K562 (cell line): ENCODE results near the gene KIAA0513. TPM values are rescaled to one million over a fixed set of nuclear protein-coding genes. Genes with fewer than 3 reads are reported as not detected.

Experiments used
- ARID2 ChIP-seq: fragments of 450-650 bp; IDR thresholded peaks from 2 replicates; pipeline ENCODE4 v1.6.1; 2017; ENCODE audit warnings: antibody characterized with exemption, mild to moderate bottlenecking
- FOXK1 ChIP-seq: sonication (generic); formaldehyde crosslinking; IDR thresholded peaks from 2 replicates; pipeline ENCODE4 v1.8.0; 2022; ENCODE audit warnings: missing genetic modification reagents, mild to moderate bottlenecking, borderline replicate concordance
- LEF1 ChIP-seq: fragments of 450-650 bp; IDR thresholded peaks from 2 replicates; pipeline ENCODE4 v1.6.1; 2016; ENCODE audit warnings: mild to moderate bottlenecking
- MAFG ChIP-seq: fragments of 450-650 bp; conservative IDR thresholded peaks from 2 replicates; pipeline ENCODE4 v1.6.1; 2016; ENCODE audit warnings: missing genetic modification characterization, missing compliant biosample characterization
- MIER1 ChIP-seq: fragments of 450-650 bp; IDR thresholded peaks from 2 replicates; pipeline ENCODE4 v1.6.1; 2016; ENCODE audit warnings: antibody characterized with exemption, mild to moderate bottlenecking, low read depth
- MTA1 ChIP-seq: fragments of 450-650 bp; IDR thresholded peaks from 2 replicates; pipeline ENCODE4 v1.6.1; 2017; ENCODE audit warnings: borderline replicate concordance
- PREB ChIP-seq: sonication (generic); formaldehyde crosslinking; IDR thresholded peaks from 2 replicates; pipeline ENCODE4 v1.8.1; 2023; ENCODE audit warnings: mild to moderate bottlenecking, missing genetic modification reagents
- REST ChIP-seq, 2 experiments: fragments of 450-650 bp; formaldehyde crosslinking in 1 of 2; IDR thresholded peaks; 2 replicates each; pipeline versions ENCODE4 v1.4.0 to v1.6.1; 2014 to 2020; ENCODE audit warnings: mild to moderate bottlenecking in 2 of 2, borderline replicate concordance in 1 of 2, low read depth in 1 of 2
- TFAM ChIP-seq: fragments of 250-450 bp; sonication (Bioruptor Pico); conservative IDR thresholded peaks from 2 replicates; pipeline ENCODE4 v1.5.0; 2021; ENCODE audit warnings: mild to moderate bottlenecking, moderate library complexity
- ZNF586 ChIP-seq: fragments of 450-650 bp; formaldehyde crosslinking; conservative IDR thresholded peaks from 2 replicates; pipeline ENCODE4 v1.4.0; 2020; ENCODE audit warnings: mild to moderate bottlenecking, moderate library complexity
- ZNF609 ChIP-seq: sonication (generic); formaldehyde crosslinking; IDR thresholded peaks from 2 replicates; pipeline ENCODE4 v1.8.1; 2023; ENCODE audit warnings: missing genetic modification reagents, mild to moderate bottlenecking, borderline replicate concordance
- ZNF696 ChIP-seq: fragments of 250-450 bp; sonication (Bioruptor Pico); conservative IDR thresholded peaks from 2 replicates; pipeline ENCODE4 v1.4.0; 2020; ENCODE audit warnings: mild to moderate bottlenecking, moderate library complexity
- polyA plus RNA-seq, 8 experiments: library from polyadenylated mRNA; depleted of rRNA in 4 of 8; stranded (reverse) in 5 of 8; unstranded in 3 of 8; fragments of >200 nt; fragmentation: Nextera tagmentation in 2 of 8; fragmentation: Illumina TruSeq in 1 of 8; extraction: Ambion mirVana in 2 of 8; extraction: Trizol in 1 of 8; gene quantifications; 2 replicates each; pipeline versions ENCODE4 v1.2.1 to v1.2.3, GENCODE V29; 2011 to 2014; ENCODE audit warnings: inconsistent platforms in 1 of 8, missing spikeins in 1 of 8
- total RNA-seq, 7 experiments: library from RNA; depleted of rRNA in 6 of 7; stranded (reverse); fragments of >200 nt in 6 of 7; fragmentation: Illumina TruSeq in 2 of 7; extraction: Trizol in 2 of 7; gene quantifications; 2 replicates each; pipeline versions ENCODE4 v1.2.1 to v1.2.3, GENCODE V29; 2011 to 2021; ENCODE audit warnings: low replicate concordance in 1 of 7

Gene KIAA0513
- total and polyA plus RNA-seq, 9 of the 15 experiments (the other 6 are each of a cell fraction or from before 2014, with no cell fraction given) = 0.18 to 13.7 (median 10.2) TPM

GRCh38 chr16:85055493-85056210 lies 28.1 kb downstream of the KIAA0513 start (continued):
- TF ChIP-seq MAFG (tag) (no peak), FOXK1 (CRISPR knock-in tag) (peak; percentile 79; the same call in 1 of the 2 replicates), MIER1 (peak; percentile 33; the same call in 1 of the 2 replicates), ZNF696 (no peak), PREB (CRISPR knock-in tag) (no peak), ZNF609 (no peak), LEF1 (peak; percentile 91), REST (IDR thresholded peaks at IDR 0.05; ENCODE audit: borderline replicate concordance) (peak; percentile 36; the same call in 1 of the 2 replicates), REST (CRISPR knock-in tag; IDR thresholded peaks at IDR 0.05; ENCODE audit: low read depth) (no peak), MTA1 (peak; percentile 82; the same call in 1 of the 2 replicates), ARID2 (no peak), TFAM (no peak), ZNF586 (CRISPR knock-in tag) (no peak)
